IMR-90 (cell line): Measurements from ENCODE around the gene ASXL3. TPM values are rescaled to one million over a fixed set of nuclear protein-coding genes. Genes with fewer than 3 reads are reported as not detected.

ENCODE experiments used
- ATAC-seq: fragments of 200-7000 bp; cut with Tn5 transposase; 2 replicates; pipeline ENCODE4 v1.9.1; 2020; ENCODE audit warnings: low read depth, mild to moderate bottlenecking, moderate library complexity
- BruUV-seq: library from RNA; stranded (reverse); fragments of 400-500 nt; replicated peaks from 2 replicates; lab custom pipeline; 2021; lab: Mats Ljungman, UMichigan
- CTCF ChIA-PET: fragments of 300-600 bp; formaldehyde crosslinking; extraction: SDS; loops from one replicate; lab custom pipeline; 2021; ENCODE audit warnings: antibody characterized with exemption; lab: Yijun Ruan, JAX
- POLR2A ChIA-PET: fragments of 300-600 bp; sonication (Branson Sonifier 250); formaldehyde crosslinking; loops from one replicate; lab custom pipeline; 2022; ENCODE audit warnings: antibody characterized with exemption; ENCODE audit not compliant: unreplicated experiment; lab: Charles Lee
- DNase-seq: peaks from one replicate; pipeline ENCODE4 v3.0.0; 2013
- H2AFZ ChIP-seq: replicated peaks from 2 replicates; pipeline ENCODE3; 2013; ENCODE audit warnings: low read length, mild to moderate bottlenecking; ENCODE audit not compliant: poor library complexity
- H2AK5ac ChIP-seq: 2 replicates; pipeline ENCODE4 v1.6.1; 2013; ENCODE audit warnings: low read depth, low read length, inconsistent platforms
- H2AK9ac ChIP-seq: replicated peaks from 2 replicates; pipeline ENCODE3; 2013; ENCODE audit warnings: mild to moderate bottlenecking, low read depth, low read length, moderate library complexity; ENCODE audit not compliant: poor library complexity
- H2BK120ac ChIP-seq: 2 replicates; pipeline ENCODE4 v1.6.1; 2013; ENCODE audit warnings: low read depth, low read length, inconsistent platforms
- H2BK15ac ChIP-seq: 3 replicates; pipeline ENCODE4 v1.6.1; 2013; ENCODE audit warnings: low read depth, low read length, inconsistent platforms
- H2BK20ac ChIP-seq: 2 replicates; pipeline ENCODE4 v1.6.1; 2013; ENCODE audit warnings: low read depth, mild to moderate bottlenecking, inconsistent platforms, low read length, moderate library complexity
- H2BK5ac ChIP-seq: 2 replicates; pipeline ENCODE4 v1.6.1; 2013; ENCODE audit warnings: mild to moderate bottlenecking, low read depth, low read length, inconsistent platforms; ENCODE audit not compliant: poor library complexity, severe bottlenecking
- H3K14ac ChIP-seq: replicated peaks from 2 replicates; pipeline ENCODE4 v1.6.1; 2013; ENCODE audit warnings: low read depth, low read length, inconsistent platforms
- H3K18ac ChIP-seq: 2 replicates; pipeline ENCODE4 v1.6.1; 2013; ENCODE audit warnings: low read depth, low read length, control low read depth
- H3K23ac ChIP-seq: 2 replicates; pipeline ENCODE4 v1.6.1; 2013; ENCODE audit warnings: low read depth, low read length, inconsistent platforms
- H3K27ac ChIP-seq: 2 replicates; pipeline ENCODE4 v1.5.1; 2013; ENCODE audit warnings: mild to moderate bottlenecking, control low read depth, low read length; ENCODE audit not compliant: insufficient read depth
- H3K27me3 ChIP-seq: 2 replicates; pipeline ENCODE4 v1.6.1; 2013; ENCODE audit warnings: low read length; ENCODE audit not compliant: control insufficient read depth, insufficient read depth
- H3K36me3 ChIP-seq: 2 replicates; pipeline ENCODE4 v1.6.1; 2013; ENCODE audit warnings: low read length, mixed read lengths; ENCODE audit not compliant: control insufficient read depth, insufficient read depth
- H3K4ac ChIP-seq: 2 replicates; pipeline ENCODE4 v1.6.1; 2013; ENCODE audit warnings: low read depth, low read length, inconsistent platforms
- H3K4me1 ChIP-seq: 2 replicates; pipeline ENCODE4 v1.6.1; 2013; ENCODE audit warnings: low read length, mixed read lengths; ENCODE audit not compliant: control insufficient read depth, insufficient read depth
- H3K4me2 ChIP-seq: 2 replicates; pipeline ENCODE4 v1.6.1; 2013; ENCODE audit warnings: low read depth, mild to moderate bottlenecking, control low read depth, low read length, moderate library complexity
- H3K4me3 ChIP-seq: 2 replicates; pipeline ENCODE4 v1.5.1; 2013; ENCODE audit warnings: low read depth, mild to moderate bottlenecking, control low read depth, low read length, moderate library complexity; ENCODE audit not compliant: insufficient read depth
- H3K56ac ChIP-seq: 2 replicates; pipeline ENCODE4 v1.6.1; 2013; ENCODE audit warnings: low read length, inconsistent platforms; ENCODE audit not compliant: insufficient read depth; ENCODE audit errors: extremely low read depth
- H3K79me1 ChIP-seq, 2 experiments: 2 replicates each; pipeline ENCODE4 v1.6.1; 2013; ENCODE audit warnings: low read length in 2 of 2, inconsistent platforms in 1 of 2, low read depth in 1 of 2
- H3K9ac ChIP-seq: 2 replicates; pipeline ENCODE4 v1.6.1; 2013; ENCODE audit warnings: low read depth, low read length, control low read depth
- H3K9me1 ChIP-seq: 2 replicates; pipeline ENCODE4 v1.6.1; 2013; ENCODE audit warnings: low read length, inconsistent platforms; ENCODE audit not compliant: insufficient read depth
- H3K9me3 ChIP-seq: 2 replicates; pipeline ENCODE4 v1.6.1; 2013; ENCODE audit warnings: low read length; ENCODE audit not compliant: control insufficient read depth, insufficient read depth
- H4K20me1 ChIP-seq: 2 replicates; pipeline ENCODE4 v1.6.1; 2013; ENCODE audit warnings: low read length, inconsistent platforms; ENCODE audit not compliant: insufficient read depth
- H4K5ac ChIP-seq: 2 replicates; pipeline ENCODE4 v1.6.1; 2013; ENCODE audit warnings: mild to moderate bottlenecking, low read depth, low read length, control low read depth
- H4K8ac ChIP-seq, 2 experiments: 2 replicates each; pipeline ENCODE4 v1.6.1; 2013; ENCODE audit warnings: low read depth in 2 of 2, low read length in 2 of 2, control low read depth in 1 of 2, inconsistent platforms in 1 of 2
- H4K91ac ChIP-seq: 2 replicates; pipeline ENCODE4 v1.6.1; 2013; ENCODE audit warnings: low read depth, low read length, inconsistent platforms; ENCODE audit not compliant: insufficient read depth
- BHLHE40 ChIP-seq: fragments of 150-350 bp; IDR thresholded peaks from 2 replicates; pipeline ENCODE4 v1.6.1; 2016; ENCODE audit warnings: mild to moderate bottlenecking, low read depth, low read length
- CEBPB ChIP-seq: IDR thresholded peaks from 2 replicates; pipeline ENCODE4 v1.6.1; 2012; ENCODE audit warnings: low read depth, low read length, improper control_type of control experiment
- CHD1 ChIP-seq: IDR thresholded peaks from 2 replicates; pipeline ENCODE4 v1.6.1; 2012; ENCODE audit warnings: low read depth, low read length, improper control_type of control experiment
- ELK1 ChIP-seq: fragments of 150-350 bp; IDR thresholded peaks from 2 replicates; pipeline ENCODE4 v1.6.1; 2016; ENCODE audit warnings: low read depth, mild to moderate bottlenecking, low read length, moderate library complexity, borderline replicate concordance
- FOS ChIP-seq: fragments of 150-350 bp; IDR thresholded peaks from 2 replicates; pipeline ENCODE4 v1.6.1; 2016; ENCODE audit warnings: low read depth, low read length
- MAFK ChIP-seq: IDR thresholded peaks from 2 replicates; pipeline ENCODE4 v1.6.1; 2012; ENCODE audit warnings: low read depth, low read length, improper control_type of control experiment
- MAZ ChIP-seq: IDR thresholded peaks from 2 replicates; pipeline ENCODE4 v1.6.1; 2012; ENCODE audit warnings: low read depth, mild to moderate bottlenecking, low read length, improper control_type of control experiment, moderate library complexity, borderline replicate concordance
- MXI1 ChIP-seq: IDR thresholded peaks from 2 replicates; pipeline ENCODE4 v1.6.1; 2012; ENCODE audit warnings: low read depth, mild to moderate bottlenecking, low read length, moderate library complexity, borderline replicate concordance
- NFE2L2 ChIP-seq: fragments of 150-350 bp; IDR thresholded peaks from 2 replicates; pipeline ENCODE4 v1.6.1; 2016; ENCODE audit warnings: low read depth, mild to moderate bottlenecking, low read length
- POLR2A ChIP-seq: IDR thresholded peaks from 2 replicates; pipeline ENCODE4 v1.6.1; 2012; ENCODE audit warnings: mild to moderate bottlenecking, low read depth, low read length
- RAD21 ChIP-seq: IDR thresholded peaks from 2 replicates; pipeline ENCODE4 v1.6.1; 2012; ENCODE audit warnings: low read length, improper control_type of control experiment
- RCOR1 ChIP-seq: IDR thresholded peaks from 2 replicates; pipeline ENCODE4 v1.6.1; 2012; ENCODE audit warnings: mild to moderate bottlenecking, low read length, improper control_type of control experiment; ENCODE audit not compliant: insufficient replicate concordance
- RFX5 ChIP-seq: IDR thresholded peaks from 2 replicates; pipeline ENCODE4 v1.8.0; 2012; ENCODE audit warnings: low read depth, mild to moderate bottlenecking, low read length, moderate library complexity
- SMC3 ChIP-seq: fragments of 150-350 bp; IDR thresholded peaks from 2 replicates; pipeline ENCODE4 v1.6.1; 2016; ENCODE audit warnings: low read depth, mild to moderate bottlenecking, antibody characterized with exemption, low read length, moderate library complexity
- USF2 ChIP-seq: fragments of 150-350 bp; IDR thresholded peaks from 2 replicates; pipeline ENCODE4 v1.6.1; 2017; ENCODE audit warnings: mild to moderate bottlenecking, antibody characterized with exemption, low read length, low read depth
- WGBS, 2 experiments: methylation state at CpG; one replicate each; pipeline versions ENCODE4 v1.1.5 to v1.1.7; 2013; ENCODE audit warnings: missing lambda C conversion rate in 2 of 2; ENCODE audit not compliant: insufficient read length in 1 of 2; ENCODE audit errors: extremely low coverage in 2 of 2; 5-methylcytosine and 5-hydroxymethylcytosine counted together
- dilution Hi-C: fragments of 300-500 bp; cut with HindIII; formaldehyde crosslinking; loops from one replicate; pipeline ENCODE4 v1.14.3; 2018; ENCODE audit warnings: low sequenced_read_pairs; ENCODE audit not compliant: unreplicated experiment
- in situ Hi-C: fragments of 300-500 bp; cut with MboI; formaldehyde crosslinking; loops from 3 replicates; pipeline ENCODE4 v1.14.3; 2019; ENCODE audit warnings: low sequenced_read_pairs, inconsistent platforms, mixed read lengths
- intact Hi-C: fragments of 100-400 bp; cut with micrococcal nuclease; formaldehyde crosslinking; loops from 2 replicates; pipeline ENCODE4 v1.10.0; 2022
- polyA plus RNA-seq, 3 experiments: library from polyadenylated mRNA; depleted of rRNA; stranded (reverse); fragments of >200 nt; gene quantifications; 2 replicates each; pipeline ENCODE4 v1.2.3, GENCODE V29; 2012; ENCODE audit warnings: low replicate concordance in 1 of 3
- total RNA-seq: library from RNA; depleted of rRNA; stranded (reverse); fragments of >200 nt; gene quantifications from 2 replicates; pipeline ENCODE4 v1.2.3, GENCODE V29; 2012
- TF ChIP-seq, protein P1 (sequence below): conservative IDR thresholded peaks from 2 replicates; pipeline ENCODE4 v1.5.1; 2012; ENCODE audit warnings: mild to moderate bottlenecking, low read depth, low read length, improper control_type of control experiment

Gene ASXL3
- total and polyA plus RNA-seq, 2 of the 4 experiments (the other 2 are of a cell fraction) = 0.03 to 0.54 TPM

DNA sequence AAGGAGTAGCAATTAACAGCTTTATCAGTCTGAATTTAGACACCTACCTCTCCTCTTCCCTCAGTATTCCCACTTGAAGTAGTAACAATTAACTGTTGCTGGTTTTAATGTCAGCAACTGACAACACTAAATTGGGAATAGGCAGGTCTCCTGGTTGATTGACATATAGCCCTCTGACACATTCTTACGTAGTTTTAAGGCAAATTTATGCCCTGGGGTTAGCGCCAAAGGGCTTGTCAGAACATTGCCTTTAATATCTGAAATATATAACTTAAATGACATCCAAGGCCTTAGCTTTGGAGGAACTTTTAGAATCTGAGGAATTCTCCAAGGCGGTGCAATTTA lies 7.4 kb downstream of the ASXL3 start:
- dilution Hi-C loops (no loop called here), intact Hi-C loops (no loop called here), in situ Hi-C loops (no loop called here)
- no peak overlapping the region for H4K5ac ChIP-seq
- WGBS, 2 experiments = no CpG with 5 or more reads among the region's 3 CpGs
- no peak overlapping the region for H3K23ac ChIP-seq
- no peak overlapping the region for H2AK9ac ChIP-seq
- no peak overlapping the region for H2BK20ac ChIP-seq
- no peak overlapping the region for H3K18ac ChIP-seq
- no peaks in the 10 kb centered on the region for H3K9me3 ChIP-seq
- BruUV-seq = no TSS peak
- no peak overlapping the region for H3K4me2 ChIP-seq
- H3K4me1 ChIP-seq = no peaks in the 10 kb centered on the region
- no peaks in the 10 kb centered on the region for H3K27me3 ChIP-seq
- no peak overlapping the region for H4K91ac ChIP-seq
- H2BK120ac ChIP-seq = no peak overlapping the region
- H2BK15ac ChIP-seq = no peak overlapping the region
- H3K27ac ChIP-seq = no peak overlapping the region
- TF ChIP-seq MAZ = no peak
- no peak for TF ChIP-seq FOS
- no peak for TF ChIP-seq SMC3
- TF ChIP-seq, protein P1, sequence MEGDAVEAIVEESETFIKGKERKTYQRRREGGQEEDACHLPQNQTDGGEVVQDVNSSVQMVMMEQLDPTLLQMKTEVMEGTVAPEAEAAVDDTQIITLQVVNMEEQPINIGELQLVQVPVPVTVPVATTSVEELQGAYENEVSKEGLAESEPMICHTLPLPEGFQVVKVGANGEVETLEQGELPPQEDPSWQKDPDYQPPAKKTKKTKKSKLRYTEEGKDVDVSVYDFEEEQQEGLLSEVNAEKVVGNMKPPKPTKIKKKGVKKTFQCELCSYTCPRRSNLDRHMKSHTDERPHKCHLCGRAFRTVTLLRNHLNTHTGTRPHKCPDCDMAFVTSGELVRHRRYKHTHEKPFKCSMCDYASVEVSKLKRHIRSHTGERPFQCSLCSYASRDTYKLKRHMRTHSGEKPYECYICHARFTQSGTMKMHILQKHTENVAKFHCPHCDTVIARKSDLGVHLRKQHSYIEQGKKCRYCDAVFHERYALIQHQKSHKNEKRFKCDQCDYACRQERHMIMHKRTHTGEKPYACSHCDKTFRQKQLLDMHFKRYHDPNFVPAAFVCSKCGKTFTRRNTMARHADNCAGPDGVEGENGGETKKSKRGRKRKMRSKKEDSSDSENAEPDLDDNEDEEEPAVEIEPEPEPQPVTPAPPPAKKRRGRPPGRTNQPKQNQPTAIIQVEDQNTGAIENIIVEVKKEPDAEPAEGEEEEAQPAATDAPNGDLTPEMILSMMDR = no peak
- no peak for TF ChIP-seq BHLHE40
- no peak for TF ChIP-seq USF2
- no peak for TF ChIP-seq CEBPB
- no peak for TF ChIP-seq RAD21
- no peak for TF ChIP-seq RFX5
- TF ChIP-seq NFE2L2 = no peak
- TF ChIP-seq ELK1 = no peak
- TF ChIP-seq MAFK = no peak
- TF ChIP-seq RCOR1 = no peak
- no peak for TF ChIP-seq CHD1
- no peak for TF ChIP-seq MXI1
- TF ChIP-seq POLR2A = no peak
- H3K9me1 ChIP-seq = no peaks in the 10 kb centered on the region
- H3K9ac ChIP-seq = no peak overlapping the region
- ChIA-PET CTCF (no interaction called here), POLR2A (no interaction called here)
- no peaks in the 10 kb centered on the region for H3K79me1 ChIP-seq
- H4K8ac ChIP-seq = no peak overlapping the region
- no peaks in the 10 kb centered on the region for H3K36me3 ChIP-seq
- no peak overlapping the region for H3K14ac ChIP-seq
- no peak overlapping the region for H2BK5ac ChIP-seq
- H3K4me3 ChIP-seq = no peak overlapping the region
- ATAC-seq (no peak), DNase-seq (no peak)
- no peak overlapping the region for H2AFZ ChIP-seq
- H2AK5ac ChIP-seq = no peak overlapping the region
- H3K4ac ChIP-seq = no peak overlapping the region
- no peaks in the 10 kb centered on the region for H4K20me1 ChIP-seq
- no peak overlapping the region for H3K56ac ChIP-seq
